ENCODE results near the gene SCAI.
"Not testable (repeated sequence)": the region's sequence is repeated elsewhere in the genome, so short reads cannot be mapped to it uniquely, and the experiment has no call there.

DNA sequence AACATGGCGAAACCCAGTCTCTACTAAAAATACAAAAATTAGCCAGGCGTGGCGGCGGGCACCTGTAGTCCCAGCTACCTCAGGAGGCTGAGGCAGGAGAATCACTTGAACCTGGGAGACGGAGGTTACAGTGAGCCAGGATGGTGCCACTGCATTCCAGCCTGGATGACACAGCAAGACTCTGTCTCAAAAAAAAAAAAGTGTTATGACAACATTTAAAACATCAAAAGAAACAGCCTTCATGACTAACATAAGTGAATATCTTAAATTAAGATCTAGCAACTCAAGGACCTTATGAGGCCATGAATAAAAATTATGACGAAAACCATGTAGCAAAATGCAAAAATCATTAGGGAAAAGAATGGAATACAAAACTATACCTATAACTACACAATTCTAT, 19.6 kb upstream of the SCAI start:
- TF ChIP-seq, protein P1, sequence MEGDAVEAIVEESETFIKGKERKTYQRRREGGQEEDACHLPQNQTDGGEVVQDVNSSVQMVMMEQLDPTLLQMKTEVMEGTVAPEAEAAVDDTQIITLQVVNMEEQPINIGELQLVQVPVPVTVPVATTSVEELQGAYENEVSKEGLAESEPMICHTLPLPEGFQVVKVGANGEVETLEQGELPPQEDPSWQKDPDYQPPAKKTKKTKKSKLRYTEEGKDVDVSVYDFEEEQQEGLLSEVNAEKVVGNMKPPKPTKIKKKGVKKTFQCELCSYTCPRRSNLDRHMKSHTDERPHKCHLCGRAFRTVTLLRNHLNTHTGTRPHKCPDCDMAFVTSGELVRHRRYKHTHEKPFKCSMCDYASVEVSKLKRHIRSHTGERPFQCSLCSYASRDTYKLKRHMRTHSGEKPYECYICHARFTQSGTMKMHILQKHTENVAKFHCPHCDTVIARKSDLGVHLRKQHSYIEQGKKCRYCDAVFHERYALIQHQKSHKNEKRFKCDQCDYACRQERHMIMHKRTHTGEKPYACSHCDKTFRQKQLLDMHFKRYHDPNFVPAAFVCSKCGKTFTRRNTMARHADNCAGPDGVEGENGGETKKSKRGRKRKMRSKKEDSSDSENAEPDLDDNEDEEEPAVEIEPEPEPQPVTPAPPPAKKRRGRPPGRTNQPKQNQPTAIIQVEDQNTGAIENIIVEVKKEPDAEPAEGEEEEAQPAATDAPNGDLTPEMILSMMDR (IDR thresholded peaks at IDR 0.05), result not testable (repeated sequence)
- TF ChIP-seq POLR2A (IDR thresholded peaks at IDR 0.05), result not testable (repeated sequence)
